NK-92 treated with Interleukin-12 subunit alpha and Interleukin-12 subunit beta, amount 100 ng/mL, for 24 hours (cell line): ENCODE results near the gene FGFRL1.
"Not testable (repeated sequence)": the region's sequence is repeated elsewhere in the genome, so short reads cannot be mapped to it uniquely, and the experiment has no call there.

ENCODE experiments used
- DNase-seq: peaks from one replicate; lab custom pipeline; 2025; lab: John Stamatoyannopoulos, UW

FGFRL1 gene

GRCh38 chr4:992297-993110 lies 18.9 kb upstream of the FGFRL1 start:
- DNase-seq, result no peak

DNA sequence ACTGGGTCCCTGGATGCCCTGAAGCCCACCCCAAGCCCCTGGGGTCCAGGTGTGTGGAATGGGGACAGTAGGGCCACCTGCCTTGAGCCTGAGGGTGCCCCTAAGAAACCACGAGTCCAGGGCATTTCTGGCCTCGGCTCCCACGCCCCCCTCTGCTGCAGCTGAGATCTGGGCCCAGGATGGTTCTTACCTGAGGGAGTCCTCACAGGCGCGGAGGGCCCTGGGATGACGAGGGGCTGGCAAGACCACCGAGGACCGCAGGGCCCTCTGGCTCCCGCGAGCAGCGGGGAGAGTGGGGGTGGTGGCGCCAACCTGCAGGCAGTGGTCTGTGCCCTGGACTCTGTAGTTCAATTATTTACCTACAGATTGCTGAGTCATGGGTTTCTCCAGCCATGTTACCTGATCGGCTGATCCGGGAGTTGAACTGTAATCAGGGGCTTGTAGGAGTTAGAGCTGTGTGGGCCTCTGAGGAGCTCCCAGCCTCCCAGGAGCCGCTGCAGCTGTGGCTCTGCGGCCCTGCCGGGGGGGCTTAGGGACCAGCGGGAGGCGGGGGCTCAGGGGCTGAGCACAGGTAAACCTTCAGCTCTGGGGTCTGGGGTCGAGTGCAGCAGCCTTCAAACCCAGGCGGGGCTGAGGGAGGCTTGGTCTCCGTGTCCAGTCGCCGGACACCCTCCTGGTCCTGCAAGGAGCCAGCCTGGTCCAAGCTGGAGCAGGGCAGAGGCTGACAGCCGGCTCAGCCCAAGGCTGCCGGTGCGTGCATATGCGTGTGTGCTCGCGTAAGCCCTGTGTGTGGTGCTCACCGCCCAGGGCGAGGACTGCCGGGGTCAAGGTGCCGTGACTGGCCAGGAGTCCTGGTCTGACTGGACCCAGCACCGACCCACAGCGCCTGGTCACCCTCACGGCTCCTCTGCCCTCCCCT lies 18.1 kb upstream of the FGFRL1 start, which contains the start of gene SLC26A1:
TSS of gene SLC26A1 (minus strand) at position 294 of the 919 bp plus-strand sequence. CDS start 1,701 bp downstream, outside the sequence.
- DNase-seq, result no peak

DNA sequence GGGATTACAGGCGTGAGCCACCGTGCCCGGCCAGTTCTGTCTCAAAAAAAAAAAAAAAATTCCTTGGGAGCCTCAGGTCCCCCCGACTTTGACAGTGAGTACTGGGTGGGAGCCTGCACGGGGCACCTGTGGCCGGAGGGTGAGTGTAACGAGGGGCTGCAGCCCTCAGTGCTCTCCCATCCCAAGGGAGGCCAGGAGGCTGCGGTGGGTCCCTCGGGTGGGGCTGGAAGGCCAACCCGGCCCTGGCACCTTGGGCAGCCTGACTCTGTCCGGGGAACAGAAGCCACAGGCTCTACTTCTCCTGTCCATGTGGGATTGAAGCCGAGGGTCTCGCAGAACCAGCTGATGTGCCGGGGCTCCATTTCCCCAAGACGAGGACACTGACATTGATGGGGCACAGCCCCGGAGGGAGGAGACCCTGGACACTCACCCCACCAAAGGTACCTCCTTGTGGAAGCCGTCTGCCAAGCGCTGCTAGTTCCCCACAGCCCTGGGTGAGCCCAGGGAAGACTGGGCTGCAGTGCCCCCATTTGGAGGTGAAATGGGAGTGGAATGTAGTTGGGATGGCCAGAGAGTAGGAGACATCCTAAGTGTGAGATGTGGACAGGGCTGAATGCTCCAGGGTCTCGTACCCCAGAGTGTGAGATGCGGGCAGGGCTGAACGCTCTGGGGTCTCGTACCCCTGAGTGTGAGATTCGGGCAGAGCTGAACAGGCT lies 16.0 kb upstream of the FGFRL1 start:
- DNase-seq, result no peak

- no peak for DNase-seq
These were observed 15.1 kb upstream of the FGFRL1 start for GRCh38 chr4:996030-996996.

DNA sequence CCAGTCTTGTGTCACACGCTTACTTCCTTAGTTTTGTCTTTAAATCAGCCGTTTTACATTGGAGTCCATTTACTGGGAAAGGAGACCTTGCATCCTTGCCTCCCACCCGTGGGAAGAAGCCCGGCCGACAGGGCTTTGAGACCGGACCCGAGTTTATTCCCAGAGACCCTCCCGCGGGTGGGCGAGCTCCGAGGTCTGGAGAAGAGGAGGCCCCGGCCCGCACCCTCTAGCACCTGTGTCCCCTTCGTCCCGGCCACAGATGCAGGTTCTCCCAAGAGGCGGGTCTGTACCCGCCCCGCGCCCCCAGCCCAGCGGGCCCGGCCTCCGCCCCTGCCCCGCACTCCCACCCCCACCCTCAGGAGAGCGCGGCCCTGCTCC lies 14.4 kb upstream of the FGFRL1 start:
- DNase-seq, result no peak

DNA sequence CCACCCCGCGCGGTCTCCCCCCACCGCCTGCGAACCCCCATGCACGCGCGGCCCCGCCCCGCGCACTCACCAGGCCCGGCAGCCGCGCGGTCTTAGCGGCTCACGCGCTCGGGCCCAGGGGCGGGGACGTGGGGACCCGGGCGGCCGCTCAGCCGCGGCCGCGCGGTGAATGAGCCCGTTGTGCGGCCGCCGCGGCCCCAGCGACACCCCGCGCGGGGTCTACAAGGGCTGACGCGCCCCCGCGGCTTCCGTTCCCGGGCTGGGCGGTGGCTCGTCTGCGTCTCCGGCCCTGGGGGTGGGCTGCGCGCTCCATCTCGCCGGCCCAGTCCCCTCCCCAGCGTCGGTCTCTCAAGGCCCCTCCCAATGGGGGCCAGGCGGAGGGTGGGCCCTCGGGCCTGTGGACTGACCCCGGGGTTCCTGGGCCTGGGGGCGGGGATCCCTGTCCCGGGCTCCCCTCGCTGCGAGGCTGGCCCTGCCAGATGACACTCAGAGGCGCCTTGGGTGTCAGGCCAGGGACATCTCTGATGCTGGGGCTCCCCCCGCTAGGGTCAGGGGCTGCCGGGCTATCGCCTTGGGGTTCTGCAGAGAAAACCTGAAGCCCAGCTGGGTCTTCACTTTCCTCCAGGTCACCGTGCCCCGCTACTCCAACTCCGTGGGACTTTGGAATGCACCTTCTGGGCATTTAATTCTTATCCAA lies 13.9 kb upstream of the FGFRL1 start:
- DNase-seq, result no peak

DNA sequence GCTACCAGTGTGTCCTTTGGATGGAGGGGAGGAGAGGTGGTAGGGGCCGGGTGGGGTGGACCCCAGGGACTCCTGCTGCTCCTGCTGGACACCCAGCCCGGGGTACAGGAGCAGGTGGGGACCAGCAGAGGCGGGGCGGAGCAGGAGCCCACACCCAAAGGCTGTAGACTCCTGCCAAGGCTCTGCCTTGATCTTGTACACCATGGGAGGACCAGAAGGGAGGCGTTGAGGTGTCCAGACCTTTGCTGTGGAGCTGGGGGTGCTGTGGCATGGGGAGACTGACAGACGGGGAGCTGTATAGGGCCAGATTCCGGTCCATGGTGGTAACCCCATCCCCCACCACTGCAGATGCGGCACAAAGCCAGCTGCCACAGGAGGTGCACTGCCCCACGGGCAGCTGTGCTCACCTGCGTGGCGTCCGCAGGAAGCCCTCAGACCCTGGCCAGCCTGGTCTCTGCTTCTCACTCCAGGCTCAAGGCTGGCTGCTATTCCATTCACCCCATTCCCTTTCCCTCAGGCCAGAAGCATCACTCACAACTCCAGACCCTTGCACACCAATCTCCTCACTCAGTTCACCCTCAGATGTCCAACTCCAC lies 13.2 kb upstream of the FGFRL1 start:
- no peak for DNase-seq

DNA sequence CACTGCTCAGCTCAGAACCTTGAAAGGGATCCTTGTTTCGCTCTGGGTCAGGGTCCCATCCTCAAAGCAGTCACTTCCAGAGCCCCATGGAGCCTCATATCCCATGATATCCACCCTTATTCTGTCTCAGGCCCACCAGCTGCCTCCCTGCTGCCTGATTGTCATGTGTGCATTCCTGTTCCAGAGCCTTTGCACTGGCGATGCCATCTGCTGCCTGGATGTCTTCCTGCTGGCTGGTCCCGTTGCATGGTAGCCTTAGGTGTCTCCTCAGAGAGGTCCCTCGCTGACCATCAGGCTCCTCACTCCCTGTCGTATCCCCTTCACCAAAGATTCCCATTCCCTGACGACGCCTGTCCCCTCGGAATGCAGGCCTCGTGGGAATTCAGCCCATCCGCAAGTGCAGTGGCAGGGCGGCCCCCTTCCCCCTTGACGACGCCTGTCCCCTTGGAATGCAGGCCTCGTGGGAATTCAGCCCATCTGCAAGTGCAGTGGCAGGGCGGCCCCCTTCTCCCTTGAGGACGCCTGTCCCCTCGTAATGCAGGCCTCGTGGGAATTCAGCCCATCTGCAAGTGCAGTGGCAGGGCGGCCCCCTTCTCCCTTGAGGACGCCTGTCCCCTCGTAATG lies 12.1 kb upstream of the FGFRL1 start:
- DNase-seq, result not testable (repeated sequence)

DNA sequence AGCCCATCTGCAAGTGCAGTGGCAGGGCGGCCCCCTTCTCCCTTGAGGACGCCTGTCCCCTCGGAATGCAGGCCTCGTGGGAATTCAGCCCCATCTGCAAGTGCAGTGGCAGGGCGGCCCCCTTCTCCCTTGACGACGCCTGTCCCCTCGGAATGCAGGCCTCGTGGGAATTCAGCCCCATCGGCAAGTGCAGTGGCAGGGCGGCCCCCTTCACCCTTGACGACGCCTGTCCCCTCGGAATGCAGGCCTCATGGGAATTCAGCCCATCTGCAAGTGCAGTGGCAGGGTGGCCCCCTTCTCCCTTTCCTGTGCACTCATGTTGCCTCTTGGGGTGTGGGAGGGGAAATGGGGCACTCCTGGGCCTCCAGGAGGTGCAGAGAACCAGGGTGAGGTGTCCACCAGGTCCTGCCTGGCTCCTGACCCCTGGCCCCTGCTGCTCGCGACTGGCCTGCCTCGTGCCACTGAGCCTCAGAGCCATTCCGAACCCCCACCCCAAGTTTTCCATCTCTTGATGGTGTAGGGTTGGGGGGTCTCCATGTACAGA lies 11.5 kb upstream of the FGFRL1 start:
- DNase-seq, result no peak

- DNase-seq, result no peak
These were observed 10.7 kb upstream of the FGFRL1 start for GRCh38 chr4:1000686-1001260.

- no peak for DNase-seq
These were observed 9.8 kb upstream of the FGFRL1 start for GRCh38 chr4:1001561-1002130.

DNA sequence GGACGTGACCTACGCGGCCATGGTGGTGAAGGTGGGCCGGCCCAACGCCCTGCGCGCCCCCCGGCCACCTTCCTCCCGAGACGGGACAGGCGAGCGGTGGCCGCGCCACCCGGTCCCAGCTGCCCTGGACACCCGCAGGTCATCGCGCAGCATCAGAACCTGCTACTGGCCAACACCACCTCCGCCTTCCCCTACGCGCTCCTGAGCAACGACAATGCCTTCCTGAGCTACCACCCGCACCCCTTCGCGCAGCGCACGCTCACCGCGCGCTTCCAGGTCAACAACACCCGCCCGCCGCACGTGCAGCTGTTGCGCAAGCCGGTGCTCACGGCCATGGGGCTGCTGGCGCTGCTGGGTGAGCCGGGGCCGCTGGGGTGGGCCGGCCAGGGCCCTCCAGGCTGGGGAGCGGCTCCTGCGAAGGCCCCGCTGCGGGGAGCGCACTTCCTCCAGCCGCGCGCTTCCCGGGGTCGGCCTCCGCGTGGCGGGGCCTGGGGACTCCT lies 9.2 kb upstream of the FGFRL1 start:
- DNase-seq, result no peak

DNA sequence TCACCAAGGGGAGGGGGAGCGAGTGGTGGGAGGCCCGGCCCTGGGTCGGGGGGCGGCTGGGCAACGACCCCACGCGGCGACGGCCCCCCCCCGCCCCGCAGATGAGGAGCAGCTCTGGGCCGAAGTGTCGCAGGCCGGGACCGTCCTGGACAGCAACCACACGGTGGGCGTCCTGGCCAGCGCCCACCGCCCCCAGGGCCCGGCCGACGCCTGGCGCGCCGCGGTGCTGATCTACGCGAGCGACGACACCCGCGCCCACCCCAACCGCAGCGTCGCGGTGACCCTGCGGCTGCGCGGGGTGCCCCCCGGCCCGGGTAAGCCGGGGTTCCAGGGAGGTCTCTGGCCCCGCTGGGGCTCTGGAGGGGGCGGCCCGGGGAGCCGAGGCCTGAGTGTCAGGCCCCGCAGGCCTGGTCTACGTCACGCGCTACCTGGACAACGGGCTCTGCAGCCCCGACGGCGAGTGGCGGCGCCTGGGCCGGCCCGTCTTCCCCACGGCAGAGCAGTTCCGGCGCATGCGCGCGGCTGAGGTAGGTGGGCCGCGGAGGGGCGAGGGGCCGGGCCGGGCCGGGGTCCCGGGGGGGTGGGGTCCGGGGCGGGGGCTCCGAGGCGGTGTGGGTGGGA lies 8.7 kb upstream of the FGFRL1 start:
- no peak for DNase-seq

DNA sequence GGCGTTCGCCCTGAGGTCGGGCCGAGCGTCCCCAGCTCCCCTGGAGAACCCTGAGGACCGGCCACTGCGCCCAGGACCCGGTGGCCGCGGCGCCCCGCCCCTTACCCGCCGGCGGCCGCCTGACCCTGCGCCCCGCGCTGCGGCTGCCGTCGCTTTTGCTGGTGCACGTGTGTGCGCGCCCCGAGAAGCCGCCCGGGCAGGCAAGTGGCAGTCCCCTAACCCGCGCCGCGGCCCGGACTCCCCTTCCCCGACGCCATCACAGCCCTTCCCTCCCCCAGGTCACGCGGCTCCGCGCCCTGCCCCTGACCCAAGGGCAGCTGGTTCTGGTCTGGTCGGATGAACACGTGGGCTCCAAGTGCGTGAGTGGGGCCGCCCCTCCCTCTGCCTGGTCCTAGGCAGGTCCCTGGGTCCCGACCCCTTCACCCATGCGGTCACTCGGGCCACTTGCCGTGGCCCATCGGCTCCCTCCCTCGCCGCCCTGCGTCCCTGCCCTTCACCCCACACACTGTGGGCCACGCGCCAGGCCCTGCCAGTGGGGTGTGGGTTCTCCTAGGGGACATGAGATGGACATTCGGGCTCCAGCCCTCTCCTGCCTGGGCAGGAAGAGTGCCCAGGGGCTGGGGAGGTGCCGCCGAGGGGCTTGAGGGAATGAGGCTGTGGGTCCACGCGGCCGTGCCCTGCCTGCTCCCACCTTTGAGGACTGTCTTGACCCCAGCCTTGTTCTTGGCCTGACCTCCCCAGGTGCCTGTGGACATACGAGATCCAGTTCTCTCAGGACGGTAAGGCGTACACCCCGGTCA lies 8.0 kb upstream of the FGFRL1 start:
- DNase-seq, result no peak

- no peak for DNase-seq
These were observed 7.4 kb upstream of the FGFRL1 start for GRCh38 chr4:1004071-1004418.

GRCh38 chr4:1004557-1005485 lies 6.6 kb upstream of the FGFRL1 start:
- no peak for DNase-seq
